Hematopoietic multipotent progenitor cell (in vitro differentiated cells): ENCODE results near the gene ALPP. TPM values are rescaled to one million over a fixed set of nuclear protein-coding genes. Genes with fewer than 3 reads are reported as not detected.

Experiments
- DNase-seq, 3 donors: peaks; one replicate each; pipeline ENCODE4 v3.0.0-alpha.2; 2011 to 2015; ENCODE audit warnings: low read depth in 2 of 3, low spot score in 2 of 3
- total RNA-seq: library from RNA; depleted of rRNA; stranded (reverse); fragments of >200 nt; gene quantifications from one replicate; pipeline ENCODE4 v1.2.3, GENCODE V29; 2012

ALPP gene
- total RNA-seq, 1 donor: 0.27 TPM

DNA sequence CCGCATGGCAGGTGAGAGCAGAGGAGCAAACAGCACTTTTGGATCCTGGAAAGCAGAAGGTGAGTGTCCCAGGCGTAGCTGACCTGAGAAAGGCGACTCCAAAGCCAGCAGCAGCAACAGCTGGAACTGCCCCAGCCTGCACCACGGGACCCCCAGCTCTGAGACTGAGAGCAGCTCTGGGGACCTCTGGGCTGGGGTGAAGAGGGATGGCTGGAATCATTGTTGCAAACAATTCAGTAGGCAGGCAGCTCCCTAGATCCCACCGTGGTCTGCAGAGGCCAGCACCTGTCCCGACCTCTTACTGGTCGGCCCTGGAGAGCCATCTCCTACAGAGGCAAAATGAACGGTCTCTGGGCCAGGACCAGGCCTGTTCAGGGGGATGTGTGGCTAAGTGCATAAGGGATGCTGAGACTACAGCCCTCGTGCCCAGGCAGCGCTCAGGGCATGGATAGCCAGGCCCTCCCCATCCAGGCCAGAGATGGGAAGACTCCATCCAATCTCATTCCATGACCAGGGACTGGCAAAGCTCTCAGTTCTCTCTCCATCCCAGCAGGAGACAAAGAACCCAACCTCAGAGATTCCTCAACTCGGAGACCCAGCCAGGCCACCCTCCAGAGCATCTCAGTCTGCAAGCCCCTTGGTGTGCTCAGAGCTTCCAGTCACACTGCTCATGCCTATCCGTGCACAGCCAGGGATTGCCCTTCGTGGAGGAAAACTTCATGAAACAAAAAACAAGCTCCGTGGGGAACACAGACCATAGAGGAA is 38.2 kb upstream of the ALPP start:
- DNase-seq: no peak

DNA sequence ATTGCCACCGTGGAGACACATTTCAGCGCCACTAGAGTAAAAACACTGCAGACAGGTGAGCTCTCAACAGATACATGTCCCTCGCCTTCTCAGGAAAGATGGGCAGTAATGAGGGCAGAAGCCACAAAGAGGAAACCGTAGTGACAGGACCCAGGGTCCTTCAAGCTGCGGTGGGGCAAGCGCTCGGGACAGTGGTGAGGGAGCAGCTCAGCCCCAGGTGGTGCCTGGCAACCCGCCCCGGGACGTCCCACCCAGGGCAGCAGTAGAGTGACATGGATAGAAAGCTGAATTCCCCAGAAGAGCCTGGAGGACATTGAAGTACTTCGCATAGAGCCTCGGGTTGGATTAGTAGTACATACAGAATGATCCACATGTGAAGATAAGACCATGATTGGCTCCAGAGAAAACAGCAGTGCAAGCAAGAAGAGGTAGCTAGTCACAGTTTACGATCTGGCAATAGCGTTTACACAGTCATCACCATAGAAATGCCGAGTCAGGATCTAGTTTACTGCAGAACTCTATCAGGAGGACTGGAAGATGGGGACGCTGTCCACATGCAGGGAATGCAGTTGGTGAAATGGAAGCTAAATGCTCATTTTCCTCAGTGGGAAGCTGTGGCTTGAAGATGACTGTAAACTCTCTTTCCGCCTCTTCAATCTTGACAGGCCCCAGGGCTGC is 37.4 kb upstream of the ALPP start:
- no peak for DNase-seq

DNA sequence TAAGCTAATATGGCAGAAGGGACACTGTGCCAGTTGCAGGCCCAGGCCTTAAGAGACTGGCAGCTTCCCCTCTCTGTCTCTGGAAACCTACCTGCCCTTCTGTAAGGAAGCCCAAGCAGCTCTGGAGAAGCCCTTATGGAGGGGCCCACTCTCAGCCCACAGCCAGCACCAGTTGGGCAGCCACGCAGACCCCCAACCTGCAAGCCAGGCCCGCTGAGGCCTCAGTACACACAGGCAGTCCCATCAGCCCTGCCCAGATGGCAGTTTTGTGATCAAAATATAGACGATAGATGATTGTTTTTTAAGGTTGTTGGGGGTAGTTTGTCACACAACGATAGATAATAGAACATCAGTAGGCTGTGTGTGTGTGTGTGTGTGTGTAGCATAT is 36.8 kb upstream of the ALPP start:
- no peak for DNase-seq

DNA sequence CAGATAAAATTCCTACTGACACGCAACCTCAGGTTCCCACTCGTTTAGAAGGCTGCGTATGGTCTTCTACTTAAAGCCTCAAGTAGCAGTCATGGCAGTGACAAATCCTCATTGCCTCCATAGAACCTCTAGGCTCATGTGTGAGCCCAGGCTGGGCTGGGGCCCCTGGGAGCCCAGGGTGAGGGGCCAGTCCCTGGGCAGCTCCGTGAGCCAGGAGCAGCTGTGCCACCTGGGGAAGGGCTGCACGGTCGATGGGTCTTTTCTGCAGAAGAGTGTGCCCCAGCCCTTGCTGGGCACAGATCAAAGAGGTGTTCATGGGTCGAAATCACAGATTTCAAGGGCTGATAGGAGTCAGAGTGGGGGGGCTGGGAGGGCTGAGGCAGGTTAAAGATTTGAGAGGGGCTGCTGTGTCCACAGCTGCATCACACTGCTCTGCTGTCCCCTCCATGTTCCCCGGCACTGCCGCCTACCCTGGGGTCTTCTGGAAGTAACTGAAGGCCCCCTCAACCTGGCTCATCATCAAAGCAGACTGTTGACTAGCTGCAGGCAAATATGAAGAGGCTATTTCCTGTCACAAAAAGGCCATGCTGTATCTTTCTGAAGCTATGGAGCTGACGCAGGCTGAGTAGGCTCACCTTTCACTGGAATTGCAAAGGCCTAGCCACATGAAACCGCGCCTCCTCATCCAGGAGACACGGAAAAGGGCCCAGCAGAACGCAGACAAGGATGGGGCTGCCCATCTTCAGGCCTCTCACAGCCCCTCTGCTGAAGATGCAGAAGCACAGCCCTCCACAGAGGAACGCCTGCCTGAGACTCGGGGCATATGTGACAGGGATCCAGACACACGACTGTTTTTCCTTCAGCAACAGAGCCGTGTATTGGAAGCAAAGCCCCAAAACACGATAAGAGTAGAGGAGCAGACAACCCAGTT is 35.7 kb upstream of the ALPP start:
- DNase-seq: no peak

DNA sequence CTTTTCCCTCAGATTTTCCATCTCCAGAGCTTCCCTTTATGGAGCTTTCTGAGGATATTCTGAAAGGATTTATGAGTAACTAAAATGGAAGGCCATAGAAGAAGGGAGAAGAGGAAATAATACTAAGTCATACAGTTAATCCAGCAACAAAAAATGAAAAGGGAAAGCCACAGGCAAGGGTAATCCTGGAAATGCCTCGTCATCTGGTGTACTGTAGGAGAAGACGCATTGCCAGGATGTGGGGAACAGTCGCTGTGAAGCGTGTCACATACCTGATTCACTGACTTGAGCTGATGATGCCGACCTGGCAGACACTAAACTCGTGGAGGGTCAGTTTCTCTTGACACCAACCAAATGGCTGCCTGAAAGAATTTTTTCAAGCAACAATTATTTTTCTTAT is 34.7 kb upstream of the ALPP start:
- no peak for DNase-seq

DNA sequence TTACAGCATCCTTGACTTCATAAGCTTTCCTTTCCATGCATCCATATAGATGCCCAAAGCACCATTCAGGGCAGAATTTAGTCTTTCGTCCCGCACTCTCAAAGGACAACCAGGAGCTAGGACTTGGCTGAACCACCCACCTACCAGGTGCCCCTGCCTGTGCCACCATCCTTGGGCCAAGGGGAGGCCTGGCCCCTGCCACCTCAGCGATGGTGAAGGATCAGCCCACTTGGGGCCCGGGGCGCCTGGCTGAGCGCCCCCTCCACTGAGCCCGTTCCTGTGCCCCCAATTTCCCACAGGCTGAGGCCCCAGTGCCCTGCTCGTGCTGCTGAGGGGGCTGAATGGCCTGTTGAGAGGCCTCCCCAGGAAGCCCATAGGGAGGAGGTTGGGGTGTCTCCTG is 33.3 kb upstream of the ALPP start:
- DNase-seq: no peak

DNA sequence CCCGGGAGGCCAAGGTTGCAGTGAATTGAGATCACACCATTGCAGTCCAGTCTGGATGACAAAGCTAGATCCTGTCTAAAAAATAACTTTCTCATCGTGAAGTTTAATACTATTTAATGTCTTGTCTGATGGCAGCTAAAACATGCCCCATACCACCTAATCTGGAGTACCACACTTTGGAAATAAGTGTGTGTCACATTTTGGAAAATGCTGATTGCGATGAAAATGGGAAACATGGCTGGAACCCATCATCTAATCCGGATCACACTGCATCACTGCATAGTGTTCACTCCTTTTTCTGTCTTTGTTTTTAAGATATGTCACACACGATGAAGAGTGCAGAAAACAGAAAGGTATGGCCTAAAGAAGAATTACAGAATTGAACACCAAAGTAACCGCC is 31.2 kb upstream of the ALPP start:
- DNase-seq: no peak

DNA sequence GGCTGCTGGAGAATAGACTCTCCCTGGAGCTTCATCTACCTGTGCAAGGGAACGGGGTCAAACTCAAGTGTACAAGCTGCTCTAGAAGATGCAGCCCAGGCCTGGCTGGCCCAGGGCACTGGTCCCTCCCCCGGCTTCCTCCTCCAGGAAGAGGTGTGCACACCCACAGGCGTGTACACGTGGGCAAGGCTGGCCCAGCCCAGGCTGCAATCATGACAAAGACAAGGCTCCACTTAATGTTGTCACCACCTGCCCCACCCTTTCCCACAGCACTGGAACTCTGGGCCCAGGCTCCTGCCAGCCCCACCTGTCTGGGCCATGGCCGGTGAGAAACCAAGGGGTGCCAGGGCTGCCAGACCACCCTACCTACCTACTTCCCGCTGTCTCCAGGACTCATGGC is 29.6 kb upstream of the ALPP start:
- peak in 1 of 3 donors; percentile 40 for DNase-seq

DNA sequence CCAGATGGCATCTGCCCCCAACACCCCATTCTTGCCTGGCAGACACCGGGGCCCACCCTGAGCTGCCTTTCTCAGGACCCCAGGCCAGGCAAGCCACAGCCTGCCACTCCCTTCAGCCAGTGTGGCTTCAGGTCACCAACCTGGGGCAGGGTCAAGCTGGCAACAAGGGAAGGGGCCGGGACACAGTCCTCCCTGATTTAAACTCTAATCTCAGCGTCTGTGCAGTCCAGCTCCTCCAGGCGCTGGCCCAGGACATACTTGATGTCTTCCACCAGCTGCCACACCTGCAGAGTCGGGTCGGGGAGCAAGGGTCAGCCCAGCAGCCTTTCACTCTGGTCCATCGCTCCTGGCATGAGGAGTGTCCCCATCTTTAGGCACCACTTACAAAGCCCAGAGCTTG is 29.0 kb upstream of the ALPP start:
- no peak for DNase-seq

DNA sequence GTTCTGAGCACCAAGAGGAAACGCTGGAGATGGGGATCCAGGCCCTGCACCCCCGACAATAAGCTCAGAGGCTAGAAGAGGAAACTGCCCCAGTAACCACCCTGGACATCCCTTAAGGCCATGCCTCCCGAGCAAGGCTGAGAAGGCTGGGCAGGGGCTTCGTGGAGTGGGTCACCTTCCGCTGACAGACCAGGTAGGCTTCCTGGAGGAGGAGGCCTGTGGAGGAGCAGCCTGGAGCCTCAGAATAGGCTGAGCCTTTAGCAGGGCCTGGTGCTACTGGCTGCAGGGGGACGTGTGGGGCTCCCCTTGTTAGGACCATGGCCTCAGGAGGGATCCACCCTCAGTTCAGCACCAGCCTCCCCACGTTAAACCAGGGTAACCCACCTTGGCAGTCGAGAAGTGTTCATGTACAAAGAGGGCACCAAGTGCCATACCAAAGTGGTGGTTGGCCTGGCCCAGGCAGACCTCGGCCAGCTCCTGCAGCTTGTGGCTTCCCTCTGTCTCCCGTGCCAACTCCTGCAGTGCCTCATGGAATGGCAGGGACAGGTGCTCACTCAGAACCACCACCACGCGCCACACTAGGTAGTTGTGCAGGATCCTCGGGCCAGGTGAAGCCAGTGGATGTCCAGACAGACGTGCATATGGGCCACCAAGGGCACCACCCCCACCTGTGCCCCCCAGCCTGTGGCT is 28.5 kb upstream of the ALPP start:
- no peak for DNase-seq

DNA sequence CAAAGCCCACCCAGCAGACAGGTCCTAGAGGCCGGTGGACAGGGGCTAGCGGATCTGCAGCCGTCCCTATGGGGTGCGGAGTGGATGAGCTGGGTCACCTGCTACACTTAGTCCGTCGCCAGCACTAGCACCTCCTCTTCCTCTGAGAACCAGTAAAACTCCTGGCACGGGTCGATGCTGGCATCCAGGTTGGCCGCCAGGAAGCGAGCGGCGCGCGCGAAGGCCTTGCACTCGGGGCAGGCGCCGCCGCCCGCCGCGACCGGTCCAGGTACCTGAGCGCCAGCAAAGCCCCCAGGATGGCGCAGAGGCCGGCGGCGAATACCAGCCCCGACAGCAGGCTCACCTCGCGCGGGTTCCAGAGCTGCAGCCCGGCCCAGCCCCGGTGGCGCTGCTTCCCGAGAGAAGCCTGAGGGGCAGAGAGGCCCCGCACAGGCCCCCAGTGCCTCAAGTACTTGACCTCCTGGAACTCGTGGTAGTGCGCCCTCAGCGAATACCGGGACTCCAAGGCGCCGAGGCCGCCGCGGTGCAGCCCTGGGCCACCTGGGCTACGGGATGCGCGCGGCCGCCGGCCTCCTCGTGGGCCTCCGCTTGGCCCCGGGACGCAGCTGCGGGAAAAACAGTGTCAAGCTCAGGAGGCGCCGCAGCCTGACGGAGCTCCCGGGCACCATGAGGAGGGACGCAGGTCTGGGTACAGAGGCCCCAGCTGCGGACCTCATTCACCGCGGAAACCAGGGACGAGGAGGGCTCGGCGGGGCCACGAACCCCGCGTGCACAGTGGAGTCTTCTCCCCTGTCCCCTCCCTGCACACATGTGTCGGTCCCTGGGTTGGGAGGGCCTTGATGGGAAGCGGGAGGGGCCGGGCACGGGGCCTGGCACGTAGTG is 27.5 kb upstream of the ALPP start:
- DNase-seq: peak in 1 of 3 donors; percentile 32

DNA sequence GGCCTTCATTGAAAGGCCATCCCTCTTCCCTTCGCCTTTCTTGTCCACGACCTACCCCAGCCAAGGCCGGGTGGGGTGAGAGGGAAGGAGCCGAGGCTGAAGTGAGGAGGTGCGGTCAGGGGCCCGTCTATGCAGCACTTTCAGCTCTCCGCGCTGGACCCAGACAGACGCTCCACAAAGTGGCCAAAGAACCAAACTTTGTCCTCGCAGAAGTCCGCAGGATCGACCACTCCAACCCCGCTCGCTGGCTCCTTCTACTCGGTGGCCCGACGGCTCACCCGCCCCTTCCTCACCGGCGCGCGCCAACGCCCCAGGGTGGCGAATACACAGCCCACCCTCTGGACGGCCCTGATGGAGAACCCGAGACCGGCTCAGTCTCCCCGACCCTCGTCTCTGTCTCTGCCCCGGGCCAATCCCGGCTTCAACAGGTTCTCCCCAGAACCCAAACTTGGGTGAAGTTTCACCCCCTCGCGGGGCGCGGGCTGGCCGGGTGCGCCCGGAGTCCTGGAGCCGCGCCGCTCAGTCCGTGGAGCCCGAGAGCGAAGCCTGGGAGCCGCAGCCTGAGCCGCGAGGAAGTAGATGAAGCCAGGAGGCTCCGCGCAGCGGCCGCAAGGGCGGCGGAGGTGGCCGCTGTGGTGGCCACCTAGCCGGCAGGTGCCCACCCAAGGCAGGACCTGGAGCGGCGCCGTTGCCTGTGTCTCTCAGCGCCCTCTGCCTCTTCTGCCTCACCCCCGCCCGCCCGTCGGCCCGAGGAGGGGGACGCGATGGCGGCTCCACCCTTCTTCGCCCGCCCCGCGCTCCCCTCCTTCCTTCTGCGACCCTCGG is 26.7 kb upstream of the ALPP start:
- no peak for DNase-seq

DNA sequence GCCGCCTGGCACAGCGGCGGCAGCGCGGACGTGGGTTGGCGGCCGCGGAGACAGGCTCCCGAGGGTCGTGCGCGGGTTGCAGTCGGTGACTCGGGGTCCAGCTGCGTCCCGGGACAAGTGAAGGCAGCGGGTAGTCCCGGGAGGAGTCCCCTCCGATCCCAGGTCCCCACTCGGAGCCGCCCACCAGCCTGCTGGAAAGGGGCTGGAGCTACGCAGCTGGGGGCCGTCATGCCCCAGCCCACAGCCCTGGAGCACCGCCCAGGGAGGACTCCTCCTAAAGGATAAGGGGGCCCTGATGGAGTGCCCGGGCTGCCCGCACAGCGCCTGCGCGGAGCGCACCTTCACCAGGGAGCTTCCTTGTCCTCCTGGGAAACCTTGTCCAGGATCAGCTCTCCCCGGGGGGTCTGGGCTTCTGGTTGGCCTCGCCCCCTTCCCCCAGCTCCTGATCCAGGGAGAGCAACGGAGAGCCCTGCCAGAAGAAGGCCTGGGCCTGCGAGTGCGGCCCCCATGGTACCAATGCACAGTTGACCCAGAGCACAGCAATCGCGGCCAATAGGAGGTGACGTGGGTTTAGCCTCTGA is 25.9 kb upstream of the ALPP start:
- DNase-seq: no peak

DNA sequence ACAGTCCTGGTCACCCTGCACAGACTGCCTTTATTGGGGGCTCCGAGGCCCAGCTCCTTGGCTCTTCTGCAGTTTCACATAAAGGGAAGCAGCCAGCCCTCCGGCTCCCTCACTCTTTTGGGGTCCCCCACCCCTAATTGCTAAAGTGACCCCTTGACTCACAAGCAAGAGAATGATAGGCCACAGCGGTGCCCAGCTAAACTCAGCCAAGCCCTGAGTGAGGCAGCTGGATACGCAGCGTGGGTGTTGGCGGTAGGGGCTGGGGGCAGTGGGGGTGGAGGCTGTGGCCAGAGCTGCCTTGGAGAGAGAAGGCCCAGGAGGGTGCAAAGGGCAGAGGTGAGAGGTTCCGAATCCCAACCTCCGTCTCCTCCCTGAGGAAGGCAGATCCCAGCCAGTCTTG is 25.5 kb upstream of the ALPP start:
- no peak for DNase-seq

DNA sequence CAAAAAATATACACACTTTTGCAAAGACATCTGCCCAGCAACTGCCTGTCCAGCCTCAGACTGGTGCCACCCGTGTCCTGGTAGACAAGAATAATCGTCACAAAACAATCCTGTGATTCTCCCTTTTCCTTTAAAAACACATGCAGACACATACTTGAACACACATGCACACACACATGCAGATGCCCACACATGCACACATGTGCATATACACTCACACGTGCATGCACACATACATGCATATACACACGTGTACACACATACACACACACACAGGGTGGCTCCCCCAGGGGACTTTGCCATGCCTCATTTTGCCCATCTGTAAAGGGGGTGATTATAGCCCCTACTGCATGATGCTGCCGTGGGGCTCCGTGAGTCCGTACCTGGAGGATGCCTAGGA is 24.9 kb upstream of the ALPP start:
- DNase-seq: no peak

DNA sequence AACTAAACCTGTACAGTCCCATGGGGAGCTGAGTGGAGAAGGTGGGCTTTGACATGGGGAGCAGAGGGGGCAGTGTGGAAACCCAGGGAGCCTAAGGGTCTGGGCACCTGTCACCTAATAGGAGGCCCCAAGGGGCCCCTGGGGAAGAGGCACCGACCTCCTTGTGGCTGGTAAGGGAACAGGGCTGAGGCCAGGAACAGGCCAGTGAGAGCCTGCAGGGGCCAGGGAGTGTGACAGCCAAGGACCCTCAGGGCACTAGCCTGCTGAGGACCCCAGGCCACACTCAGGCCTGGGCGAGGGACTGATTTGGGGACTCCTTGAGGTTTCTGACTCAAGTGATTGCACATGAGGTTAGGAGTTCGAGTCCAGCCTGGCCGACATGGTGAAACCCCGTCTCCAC is 24.5 kb upstream of the ALPP start:
- DNase-seq: no peak

DNA sequence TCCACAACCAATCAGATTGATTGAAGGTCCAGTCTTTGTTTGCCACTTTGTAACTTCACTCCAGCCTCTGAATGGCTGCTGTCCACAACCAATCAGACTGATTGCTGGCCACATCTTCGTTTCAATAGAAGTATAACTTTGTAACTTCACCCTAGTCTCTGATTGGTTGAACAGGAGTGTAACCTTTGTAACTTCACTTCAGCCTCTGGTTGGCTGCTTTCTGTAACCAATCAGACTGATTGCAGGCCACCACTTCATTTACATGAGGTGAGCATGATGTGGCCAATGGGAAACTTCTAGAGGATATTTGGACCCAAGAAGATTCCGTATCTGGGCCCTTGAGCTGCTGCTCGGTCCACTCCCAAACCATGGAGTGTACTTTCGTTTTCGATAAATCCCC is 16.9 kb upstream of the ALPP start:
- DNase-seq: no peak

DNA sequence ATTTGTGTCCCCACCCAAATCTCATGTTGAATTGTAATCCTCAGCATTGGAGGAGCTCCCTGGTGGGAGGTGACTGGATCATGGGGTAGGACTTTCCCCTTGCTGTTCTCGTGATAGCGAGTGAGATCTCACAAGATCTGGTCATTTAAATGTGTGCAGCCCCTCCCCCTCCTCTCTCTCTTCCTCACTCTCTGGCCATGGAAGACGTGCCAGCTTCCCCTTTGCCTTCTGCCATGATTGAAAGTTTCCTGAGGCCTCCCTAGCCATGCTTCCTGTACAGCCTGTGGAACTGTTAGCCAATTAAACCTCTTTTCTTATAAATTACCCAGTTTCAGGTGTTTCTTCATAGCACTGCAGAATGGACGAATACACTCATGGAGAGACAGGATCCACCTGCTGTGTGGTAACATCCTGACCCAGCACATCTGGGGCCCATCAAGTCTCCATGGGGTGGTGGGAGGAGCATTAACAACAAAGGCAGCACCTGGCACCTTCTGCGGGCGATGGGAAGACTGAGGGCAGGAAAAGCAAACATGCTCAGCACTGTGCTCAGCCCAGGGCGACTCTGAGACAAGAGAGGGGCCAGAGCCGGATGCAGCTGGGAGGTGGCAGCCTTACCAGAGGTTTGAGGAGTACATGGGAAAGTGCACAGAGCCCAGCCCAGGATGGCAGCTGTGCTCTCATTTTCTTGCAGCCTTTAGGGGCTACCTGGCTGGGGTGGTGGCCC is 16.2 kb upstream of the ALPP start:
- peak in 1 of 3 donors; percentile 28 for DNase-seq
